ENCODE data around the gene TCF19. TPM values are rescaled to one million over a fixed set of nuclear protein-coding genes. Genes with fewer than 3 reads are reported as not detected.
A peak's percentile ranks its signal among the peaks of the same experiment; 100 is the strongest.
"Not testable (repeated sequence)": the region's sequence is repeated elsewhere in the genome, so short reads cannot be mapped to it uniquely, and the experiment has no call there.

Gene TCF19
- total RNA-seq, 1 experiment from 2014 or later: 15.0 TPM

GRCh38 chr6:31183859-31184258 lies 25.5 kb downstream of the TCF19 start:
- H3K79me1 ChIP-seq (ENCODE audit: insufficient read depth, low read depth, low read length, poor library complexity, severe bottlenecking); H3K14ac ChIP-seq (ENCODE audit: insufficient read depth, low read length); H4K91ac ChIP-seq (ENCODE audit: insufficient read length, low read depth, low read length); H3K36me3 Mint-ChIP-seq (ENCODE audit: insufficient read depth in 1 of 3, low read depth in 3 of 3); H2BK5ac ChIP-seq (ENCODE audit: insufficient read length, low read length); H4K20me1 ChIP-seq (ENCODE audit: control insufficient read depth, insufficient read depth, insufficient read length); H3K9ac ChIP-seq (ENCODE audit: extremely low read depth, insufficient read length, low read length); H3T11ph ChIP-seq (ENCODE audit: low read length); H3K27ac Mint-ChIP-seq; DNase-seq; H3K4me2 ChIP-seq (ENCODE audit: insufficient read depth, insufficient read length, low read length); H3K79me2 ChIP-seq (ENCODE audit: insufficient read depth, low read length); H3K23ac ChIP-seq (ENCODE audit: insufficient read length, low read depth, low read length); H4K8ac ChIP-seq (replicated peaks; ENCODE audit: insufficient read length, low read depth, low read length); H3K9me3 Mint-ChIP-seq; H3K27me3 ChIP-seq (ENCODE audit: insufficient read depth, low read length); H3K4me1 ChIP-seq (ENCODE audit: insufficient read depth, low read length); H3K27me3 Mint-ChIP-seq (ENCODE audit: low read depth); H2BK12ac ChIP-seq (ENCODE audit: insufficient read length, low read depth, low read length); H2AK5ac ChIP-seq (ENCODE audit: insufficient read length, low read length); H2AFZ ChIP-seq (ENCODE audit: low read length); H3K27ac ChIP-seq (ENCODE audit: insufficient read length, low read depth, low read length); H2BK15ac ChIP-seq (ENCODE audit: low read depth, low read length); H3K4ac ChIP-seq (ENCODE audit: low read depth, low read length); H3K9me3 ChIP-seq (ENCODE audit: control insufficient read depth, low read depth, low read length); H2BK20ac ChIP-seq (ENCODE audit: low read depth, low read length, poor library complexity, severe bottlenecking); H2BK120ac ChIP-seq (ENCODE audit: low read depth, low read length, poor library complexity, severe bottlenecking); H3K56ac ChIP-seq (ENCODE audit: insufficient read length, low read depth, low read length); H3K18ac ChIP-seq (ENCODE audit: insufficient read length, low read depth, low read length); H3K23me2 ChIP-seq (ENCODE audit: insufficient read length, low read depth, low read length, poor library complexity, severe bottlenecking); H4K5ac ChIP-seq (ENCODE audit: insufficient read length, low read depth, low read length): not testable (repeated sequence)
- Mint-ChIP-seq H3K4me1 (peaks cover 24 to 40% of the 10 kb centered on the region in 2 experiments), H3K4me3 (0 out of 5 replicates have a peak overlapping the region, but pooled peaks of 1 of the 2 experiments have one; percentile 1)
- no CpG with 5 or more reads among the region's 6 CpGs for WGBS (ENCODE audit: extremely low coverage, insufficient read length, low lambda C conversion rate)

GRCh38 chr6:31185695-31186051 lies 27.3 kb downstream of the TCF19 start:
- H2AFZ ChIP-seq (ENCODE audit: low read length); H3K27me3 Mint-ChIP-seq (ENCODE audit: low read depth); H3K79me1 ChIP-seq (ENCODE audit: insufficient read depth, low read depth, low read length, poor library complexity, severe bottlenecking); H3K27me3 ChIP-seq (ENCODE audit: insufficient read depth, low read length); H3K4me3 Mint-ChIP-seq; H4K20me1 ChIP-seq (ENCODE audit: control insufficient read depth, insufficient read depth, insufficient read length); H3K79me2 ChIP-seq (ENCODE audit: insufficient read depth, low read length); H2AK5ac ChIP-seq (ENCODE audit: insufficient read length, low read length); H2BK20ac ChIP-seq (ENCODE audit: low read depth, low read length, poor library complexity, severe bottlenecking); H3K14ac ChIP-seq (ENCODE audit: insufficient read depth, low read length); H3K9ac ChIP-seq (ENCODE audit: extremely low read depth, insufficient read length, low read length); H2BK15ac ChIP-seq (ENCODE audit: low read depth, low read length); H3K23me2 ChIP-seq (ENCODE audit: insufficient read length, low read depth, low read length, poor library complexity, severe bottlenecking); H4K5ac ChIP-seq (ENCODE audit: insufficient read length, low read depth, low read length); H3K56ac ChIP-seq (ENCODE audit: insufficient read length, low read depth, low read length); H3K27ac ChIP-seq (ENCODE audit: insufficient read length, low read depth, low read length); H3K23ac ChIP-seq (ENCODE audit: insufficient read length, low read depth, low read length); H3K4me2 ChIP-seq (ENCODE audit: insufficient read depth, insufficient read length, low read length); H3T11ph ChIP-seq (ENCODE audit: low read length); H3K9me3 ChIP-seq (ENCODE audit: control insufficient read depth, low read depth, low read length); H2BK120ac ChIP-seq (ENCODE audit: low read depth, low read length, poor library complexity, severe bottlenecking); H4K8ac ChIP-seq (replicated peaks; ENCODE audit: insufficient read length, low read depth, low read length); H3K9me3 Mint-ChIP-seq; H3K36me3 Mint-ChIP-seq (ENCODE audit: insufficient read depth in 1 of 3, low read depth in 3 of 3); DNase-seq; H4K91ac ChIP-seq (ENCODE audit: insufficient read length, low read depth, low read length); H3K18ac ChIP-seq (ENCODE audit: insufficient read length, low read depth, low read length); H3K4me1 ChIP-seq (ENCODE audit: insufficient read depth, low read length); H3K4ac ChIP-seq (ENCODE audit: low read depth, low read length); H2BK5ac ChIP-seq (ENCODE audit: insufficient read length, low read length); H2BK12ac ChIP-seq (ENCODE audit: insufficient read length, low read depth, low read length): not testable (repeated sequence)
- no CpG with 5 or more reads among the region's 4 CpGs for WGBS (ENCODE audit: extremely low coverage, insufficient read length, low lambda C conversion rate)
- H3K27ac Mint-ChIP-seq: peak overlapping the region in 1 of 3 experiments; percentile 11; a peak in 2 of 7 replicates
- H3K4me1 Mint-ChIP-seq: peaks cover 28 to 40% of the 10 kb centered on the region in 2 experiments

Measured in H9 (cell line).